ENCODE measurements around the gene NEXN. TPM values are rescaled to one million over a fixed set of nuclear protein-coding genes. Genes with fewer than 3 reads are reported as not detected.

Gene NEXN
- polyA plus RNA-seq, 1 of the 3 experiments (the other 2 are of a cell fraction) = 3.6 TPM

DNA sequence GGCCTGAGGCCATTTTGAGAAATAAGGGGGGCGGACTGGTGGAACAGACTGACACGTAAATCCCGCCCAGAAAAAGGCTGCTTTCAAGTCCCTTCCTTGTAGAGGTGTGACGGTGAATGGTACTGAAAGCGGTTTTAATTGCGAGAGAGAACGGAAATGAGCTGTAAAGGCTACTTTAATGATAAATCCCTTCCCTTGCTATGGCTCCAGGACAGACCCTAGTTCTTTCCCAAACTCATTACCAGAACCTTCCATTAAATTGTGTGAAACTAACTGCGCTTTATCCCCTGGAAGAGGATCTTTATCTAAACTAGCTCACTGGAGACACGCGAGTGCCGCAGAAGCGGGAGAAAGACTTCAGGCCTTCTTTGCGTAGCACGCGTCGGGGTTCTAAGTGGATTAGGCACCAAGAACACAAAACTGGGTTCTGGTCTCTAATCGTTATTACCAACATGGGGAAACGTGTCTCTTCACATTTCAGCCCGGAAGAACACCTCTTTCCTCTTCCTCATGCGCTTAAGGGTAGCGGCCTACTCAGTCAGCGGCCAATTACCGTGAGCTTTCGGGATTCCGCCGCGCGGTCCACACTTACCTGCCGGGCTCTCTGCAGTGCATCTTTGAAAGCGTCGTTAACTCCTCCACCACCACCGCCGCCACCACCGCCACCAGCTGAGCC, 90.0 kb downstream of the NEXN start (continued):
- no peak; a peak in 1 of 4 replicates for TF ChIP-seq EP300 (IDR thresholded peaks at IDR 0.05; ENCODE audit: borderline replicate concordance in 1 of 2, low read depth in 1 of 2, low read length in 1 of 2)
- TF ChIP-seq EZH2phosphoT487 (IDR thresholded peaks at IDR 0.05; ENCODE audit: borderline replicate concordance, low read depth) = no peak
- peak; percentile 74; the same call in 1 of the 2 replicates for TF ChIP-seq YY1 (IDR thresholded peaks at IDR 0.05; ENCODE audit: low read depth)
- no peak for TF ChIP-seq FOXM1 (IDR thresholded peaks at IDR 0.05; ENCODE audit: low read depth)
- TF ChIP-seq CHD2 (IDR thresholded peaks at IDR 0.05; ENCODE audit: low read length, partially characterized antibody) = peak; percentile 82
- no peak for TF ChIP-seq RFX5 (IDR thresholded peaks at IDR 0.05; ENCODE audit: low read length)
- no peak for TF ChIP-seq RXRA (IDR thresholded peaks at IDR 0.05; ENCODE audit: borderline replicate concordance, low read depth)
- no peak for TF ChIP-seq TEAD4 (IDR thresholded peaks at IDR 0.05; ENCODE audit: borderline replicate concordance, insufficient read depth)
- no peak for TF ChIP-seq GABPA (IDR thresholded peaks at IDR 0.05; ENCODE audit: low read depth)

- CTCF ChIA-PET = interaction anchor here (1.0 to 2.9 kb wide), 3 partner anchors 26 to 135 kb away, joined by 3 to 12 read pairs (median 4); partner anchors contain the start of gene DNAJB4
- H3K4me3 ChIP-seq (ENCODE audit: low read depth in 2 of 2, low read length in 1 of 2) = peak within 1 kb of the TSS; percentile 88 to 91
- peak within 1 kb of the TSS; percentile 100 for H3K9ac ChIP-seq
- no peaks in the 10 kb centered on the region for H3K9me2 ChIP-seq
- peak within 1 kb of the TSS; percentile 87 for H3K4me2 ChIP-seq
- 1% methylated on average over 27 of the region's 57 CpGs for WGBS (ENCODE audit: low lambda C conversion rate)
- H3K4me1 ChIP-seq (ENCODE audit: control insufficient read depth in 1 of 2, insufficient read depth in 2 of 2, low read depth in 1 of 2, low read length in 1 of 2) = peaks cover 9 to 14% of the 10 kb centered on the region in 2 experiments
- POLR2A ChIA-PET = interaction anchor here (0.7 to 1.9 kb wide), 7 partner anchors 9 to 950 kb away, joined by 3 to 26 read pairs (median 4); partner anchors contain the start of genes DNAJB4 and MIGA1
- H3K36me3 ChIP-seq (replicated peaks in 1 of 2; ENCODE audit: control insufficient read depth in 1 of 2, insufficient read depth in 2 of 2, low read length in 1 of 2) = peaks cover 15 to 39% of the 10 kb centered on the region in 2 experiments
- H3K79me2 ChIP-seq (ENCODE audit: insufficient read depth) = peaks cover 92% of the 10 kb centered on the region
- DNase-seq = peak; percentile 85
- no peaks in the 10 kb centered on the region for H3K9me3 ChIP-seq
- H3K27ac ChIP-seq (ENCODE audit: low read depth in 2 of 2, low read length in 1 of 2) = peak within 1 kb of the TSS; percentile 96 to 99
- H2AFZ ChIP-seq (ENCODE audit: low read depth) = peak within 1 kb of the TSS; percentile 56; the same call in 1 of the 2 replicates
- no peaks in the 10 kb centered on the region for H3K27me3 ChIP-seq (ENCODE audit: insufficient read depth)
- peaks cover 39% of the 10 kb centered on the region for H4K20me1 ChIP-seq (ENCODE audit: insufficient read depth)
- H3F3A ChIP-seq (replicated peaks; ENCODE audit: insufficient read depth) = peaks cover 22% of the 10 kb centered on the region
- TF ChIP-seq NFIC (IDR thresholded peaks at IDR 0.05; ENCODE audit: borderline replicate concordance) = no peak; the same call in 1 of the 2 replicates
- TF ChIP-seq, protein P1, sequence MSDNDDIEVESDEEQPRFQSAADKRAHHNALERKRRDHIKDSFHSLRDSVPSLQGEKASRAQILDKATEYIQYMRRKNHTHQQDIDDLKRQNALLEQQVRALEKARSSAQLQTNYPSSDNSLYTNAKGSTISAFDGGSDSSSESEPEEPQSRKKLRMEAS (IDR thresholded peaks at IDR 0.05; ENCODE audit: low read depth) = peak; percentile 61; the same call in 1 of the 2 replicates
- TF ChIP-seq FOSL2 (IDR thresholded peaks at IDR 0.05; ENCODE audit: borderline replicate concordance, low read depth) = no peak
- peak; percentile 40; the same call in 1 of the 2 replicates for TF ChIP-seq RAD21 (IDR thresholded peaks at IDR 0.05; ENCODE audit: low read length)
- no peak for TF ChIP-seq RFX5 (IDR thresholded peaks at IDR 0.05; ENCODE audit: low read length)
- TF ChIP-seq GABPA (IDR thresholded peaks at IDR 0.05; ENCODE audit: low read depth) = no peak
- TF ChIP-seq ELF1 (IDR thresholded peaks at IDR 0.05) = 0 out of 2 replicates have a peak, but pooled peaks have one; percentile 6
- TF ChIP-seq YY1 (IDR thresholded peaks at IDR 0.05; ENCODE audit: low read depth) = peak; percentile 92
- TF ChIP-seq EP300 (IDR thresholded peaks at IDR 0.05; ENCODE audit: borderline replicate concordance in 1 of 2, low read depth in 1 of 2, low read length in 1 of 2) = no peak
- TF ChIP-seq NRF1 (IDR thresholded peaks at IDR 0.05; ENCODE audit: low read depth, low read length) = no peak
- TF ChIP-seq SIN3A (IDR thresholded peaks at IDR 0.05; ENCODE audit: borderline replicate concordance, low read depth, low read length) = peak; percentile 88; the same call in 1 of the 2 replicates
- TF ChIP-seq POLR2AphosphoS5 (IDR thresholded peaks at IDR 0.05; ENCODE audit: low read depth, low read length) = peak; percentile 98
- TF ChIP-seq SMC3 (IDR thresholded peaks at IDR 0.05; ENCODE audit: low read depth, low read length) = peak; percentile 25
- no peak for TF ChIP-seq EZH2phosphoT487 (IDR thresholded peaks at IDR 0.05; ENCODE audit: borderline replicate concordance, low read depth)
- no peak for TF ChIP-seq TEAD4 (IDR thresholded peaks at IDR 0.05; ENCODE audit: borderline replicate concordance, insufficient read depth)
- TF ChIP-seq JUND (IDR thresholded peaks at IDR 0.05) = no peak
- TF ChIP-seq FOXM1 (IDR thresholded peaks at IDR 0.05; ENCODE audit: low read depth) = no peak
- TF ChIP-seq FOXJ3 (CRISPR knock-in tag; IDR thresholded peaks at IDR 0.05) = no peak; the same call in 1 of the 2 replicates
- TF ChIP-seq MXI1 (IDR thresholded peaks at IDR 0.05; ENCODE audit: low read depth, low read length) = peak; percentile 95; the same call in 1 of the 2 replicates
- no peak for TF ChIP-seq GATA2 (CRISPR knock-in tag; IDR thresholded peaks at IDR 0.05)
- no peak for TF ChIP-seq MEF2A (IDR thresholded peaks at IDR 0.05; ENCODE audit: borderline replicate concordance, low read depth)
- peak; percentile 24; the same call in 1 of the 2 replicates for TF ChIP-seq RCOR1 (IDR thresholded peaks at IDR 0.05; ENCODE audit: low read length)
- no peak for TF ChIP-seq RXRA (IDR thresholded peaks at IDR 0.05; ENCODE audit: borderline replicate concordance, low read depth)
- TF ChIP-seq, protein P2, sequence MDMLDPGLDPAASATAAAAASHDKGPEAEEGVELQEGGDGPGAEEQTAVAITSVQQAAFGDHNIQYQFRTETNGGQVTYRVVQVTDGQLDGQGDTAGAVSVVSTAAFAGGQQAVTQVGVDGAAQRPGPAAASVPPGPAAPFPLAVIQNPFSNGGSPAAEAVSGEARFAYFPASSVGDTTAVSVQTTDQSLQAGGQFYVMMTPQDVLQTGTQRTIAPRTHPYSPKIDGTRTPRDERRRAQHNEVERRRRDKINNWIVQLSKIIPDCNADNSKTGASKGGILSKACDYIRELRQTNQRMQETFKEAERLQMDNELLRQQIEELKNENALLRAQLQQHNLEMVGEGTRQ (IDR thresholded peaks at IDR 0.05; ENCODE audit: borderline replicate concordance, low read depth, low read length) = no peak
- peak; percentile 97 for TF ChIP-seq ZBTB33 (IDR thresholded peaks at IDR 0.05; ENCODE audit: borderline replicate concordance, low read depth)
Measured at GRCh38 chr1:77978969-77979876, 90.8 kb downstream of the NEXN start, which contains the start of gene FUBP1. Gene FUBP1 (minus strand): TSS chr1:77979072. CDS start chr1:77979004, 68 bp downstream.
